HFFc6 (cell line): ENCODE data around the gene ACOXL. TPM values are rescaled to one million over a fixed set of nuclear protein-coding genes. Genes with fewer than 3 reads are reported as not detected.

ENCODE experiments used
- DNase-seq: peaks from one replicate; pipeline ENCODE4 v3.0.0-alpha.2; 2018
- H3K27ac Mint-ChIP-seq: 2 replicates; pipeline ENCODE4 v1.8.0; 2020; ENCODE audit warnings: mild to moderate bottlenecking, mixed read lengths
- H3K27me3 Mint-ChIP-seq: 2 replicates; pipeline ENCODE4 v1.8.0; 2021; ENCODE audit warnings: mild to moderate bottlenecking, moderate library complexity, mixed read lengths; ENCODE audit not compliant: insufficient read depth
- H3K36me3 Mint-ChIP-seq: 2 replicates; pipeline ENCODE4 v1.8.0; 2021; ENCODE audit warnings: low read depth, mixed read lengths
- H3K4me1 Mint-ChIP-seq: 2 replicates; pipeline ENCODE4 v1.8.0; 2020; ENCODE audit warnings: low read depth, mixed read lengths
- H3K4me3 Mint-ChIP-seq: 2 replicates; pipeline ENCODE4 v1.8.0; 2020; ENCODE audit warnings: mild to moderate bottlenecking, moderate library complexity, mixed read lengths
- H3K9me3 Mint-ChIP-seq: 2 replicates; pipeline ENCODE4 v1.8.0; 2020; ENCODE audit warnings: mild to moderate bottlenecking, mixed read lengths
- CTCF ChIP-seq: fragments of 200-600 bp; sonication (generic); IDR thresholded peaks from 2 replicates; pipeline ENCODE4 v1.5.0; 2021; ENCODE audit warnings: antibody characterized with exemption, mild to moderate bottlenecking
- total RNA-seq, 6 experiments: library from RNA; stranded (reverse); fragmentation: NEBNext Ultra II Directional; extraction: Animal tissue kit (Norgen Biotek cat#: 25700); gene quantifications; 2 replicates in 1 of 6; 3 replicates in 5 of 6; pipeline ENCODE4 v1.2.3, GENCODE V29; 2021

ACOXL gene
- total RNA-seq, 6 experiments from 2014 or later = not detected

- Mint-ChIP-seq H3K4me3 (no peak overlapping the region), H3K27me3 (peaks cover 32% of the 10 kb centered on the region), H3K36me3 (no peaks in the 10 kb centered on the region), H3K27ac (no peak overlapping the region), H3K9me3 (no peaks in the 10 kb centered on the region), H3K4me1 (no peaks in the 10 kb centered on the region)
- no peak for TF ChIP-seq CTCF
- no peak for DNase-seq
Observed at GRCh38 chr2:110751642-110752041, 19.3 kb downstream of the ACOXL start.

GRCh38 chr2:110752871-110753270 is 20.5 kb downstream of the ACOXL start:
- Mint-ChIP-seq H3K36me3 (no peaks in the 10 kb centered on the region), H3K4me3 (no peak overlapping the region), H3K4me1 (no peaks in the 10 kb centered on the region), H3K27ac (no peak overlapping the region), H3K27me3 (peaks cover 28% of the 10 kb centered on the region), H3K9me3 (no peaks in the 10 kb centered on the region)
- no peak for DNase-seq
- no peak for TF ChIP-seq CTCF

GRCh38 chr2:110755491-110756078 is 23.2 kb downstream of the ACOXL start:
- DNase-seq = no peak
- Mint-ChIP-seq H3K27me3 (peaks cover 25% of the 10 kb centered on the region), H3K27ac (no peak overlapping the region), H3K4me1 (no peaks in the 10 kb centered on the region), H3K9me3 (peaks cover 15% of the 10 kb centered on the region), H3K4me3 (no peak overlapping the region), H3K36me3 (no peaks in the 10 kb centered on the region)
- peak; percentile 88 for TF ChIP-seq CTCF

GRCh38 chr2:110759411-110759810 is 27.0 kb downstream of the ACOXL start:
- Mint-ChIP-seq H3K9me3 (peaks cover 15% of the 10 kb centered on the region), H3K36me3 (no peaks in the 10 kb centered on the region)
- no peak for TF ChIP-seq CTCF

GRCh38 chr2:110764931-110765330 is 32.6 kb downstream of the ACOXL start:
- no peak for TF ChIP-seq CTCF
- no peaks in the 10 kb centered on the region for H3K4me1 Mint-ChIP-seq
- H3K9me3 Mint-ChIP-seq = no peaks in the 10 kb centered on the region; the same call in 1 of the 2 replicates
- DNase-seq = no peak
- no peak overlapping the region for H3K4me3 Mint-ChIP-seq
- H3K27ac Mint-ChIP-seq = no peak overlapping the region
- no peaks in the 10 kb centered on the region for H3K36me3 Mint-ChIP-seq
- peaks cover 14% of the 10 kb centered on the region; the same call in 1 of the 2 replicates for H3K27me3 Mint-ChIP-seq

More at GRCh38 chr2:110759411-110759810, 27.0 kb downstream of the ACOXL start:
- no peaks in the 10 kb centered on the region for H3K4me1 Mint-ChIP-seq
- H3K4me3 Mint-ChIP-seq = no peak overlapping the region
- no peak overlapping the region for H3K27ac Mint-ChIP-seq
- no peak for DNase-seq
- peaks cover 24% of the 10 kb centered on the region for H3K27me3 Mint-ChIP-seq
